ENCODE measurements around the gene RGL1.
A peak's percentile ranks its signal among the peaks of the same experiment; 100 is the strongest.

Gene RGL1

GRCh38 chr1:183915625-183916510 lies 110.9 kb downstream of the RGL1 start:
- H3K4me3 ChIP-seq (ENCODE audit: low read depth, low read length) = no peak overlapping the region
- TF ChIP-seq CTCF (IDR thresholded peaks at IDR 0.05; ENCODE audit: insufficient read depth, low read depth, low read length, missing control alignments) = peak; percentile 70
- peak; percentile 91 for DNase-seq (ENCODE audit: low read depth)

- no peak for TF ChIP-seq CTCF (IDR thresholded peaks at IDR 0.05; ENCODE audit: insufficient read depth, low read depth, low read length, missing control alignments)
- no peak overlapping the region for H3K4me3 ChIP-seq (ENCODE audit: low read depth, low read length)
- no peak for DNase-seq (ENCODE audit: low read depth)
These were observed 111.7 kb downstream of the RGL1 start for GRCh38 chr1:183916574-183916973.

DNA sequence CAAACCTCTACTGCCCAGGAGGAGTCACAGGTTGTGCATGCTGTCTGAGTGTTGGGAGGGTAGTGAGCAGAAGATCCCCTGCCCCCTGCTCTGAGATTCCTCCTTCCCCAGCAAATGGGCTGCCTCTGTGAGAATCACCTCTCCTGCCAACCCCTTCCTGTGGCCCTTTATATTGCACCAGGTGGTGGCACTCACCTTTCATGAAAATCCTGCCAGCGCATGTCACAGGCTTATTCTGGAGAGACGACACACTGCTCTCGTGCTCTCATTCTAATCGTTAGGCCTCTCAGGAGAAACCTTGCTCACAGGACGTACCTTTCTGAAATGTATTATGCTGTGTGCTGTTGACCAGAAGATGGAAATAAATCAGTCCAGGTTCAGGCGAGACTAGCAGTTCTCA lies 113.7 kb downstream of the RGL1 start:
- no peak overlapping the region for H3K4me3 ChIP-seq (ENCODE audit: low read depth, low read length)
- TF ChIP-seq CTCF (IDR thresholded peaks at IDR 0.05; ENCODE audit: insufficient read depth, low read depth, low read length, missing control alignments) = no peak
- DNase-seq (ENCODE audit: low read depth) = no peak

- TF ChIP-seq CTCF (IDR thresholded peaks at IDR 0.05; ENCODE audit: insufficient read depth, low read depth, low read length, missing control alignments) = no peak
- H3K4me3 ChIP-seq (ENCODE audit: low read depth, low read length) = no peak overlapping the region
- DNase-seq (ENCODE audit: low read depth) = no peak
These were observed 115.7 kb downstream of the RGL1 start for GRCh38 chr1:183920651-183921050.

DNA sequence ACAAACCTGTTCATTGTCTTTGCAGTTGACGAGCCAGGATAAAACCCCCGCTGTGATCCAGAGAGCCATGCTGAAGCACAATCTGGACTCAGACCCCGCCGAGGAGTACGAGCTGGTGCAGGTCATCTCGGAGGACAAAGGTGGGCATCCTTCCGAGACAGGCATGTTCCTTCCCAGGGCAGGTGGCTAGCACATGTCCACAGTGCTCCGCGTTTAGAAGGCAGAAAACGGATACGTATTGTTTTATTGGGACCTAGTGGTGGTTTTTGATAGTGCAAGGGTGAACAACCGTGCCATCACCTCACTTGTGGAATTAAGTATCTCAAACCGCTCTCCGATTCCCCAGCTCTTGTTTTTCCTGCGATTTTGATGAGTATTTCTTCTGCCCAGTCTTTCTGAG lies 117.3 kb downstream of the RGL1 start:
- peak; percentile 9 for TF ChIP-seq CTCF (IDR thresholded peaks at IDR 0.05; ENCODE audit: insufficient read depth, low read depth, low read length, missing control alignments)
- DNase-seq (ENCODE audit: low read depth) = no peak
- no peak overlapping the region for H3K4me3 ChIP-seq (ENCODE audit: low read depth, low read length)

DNA sequence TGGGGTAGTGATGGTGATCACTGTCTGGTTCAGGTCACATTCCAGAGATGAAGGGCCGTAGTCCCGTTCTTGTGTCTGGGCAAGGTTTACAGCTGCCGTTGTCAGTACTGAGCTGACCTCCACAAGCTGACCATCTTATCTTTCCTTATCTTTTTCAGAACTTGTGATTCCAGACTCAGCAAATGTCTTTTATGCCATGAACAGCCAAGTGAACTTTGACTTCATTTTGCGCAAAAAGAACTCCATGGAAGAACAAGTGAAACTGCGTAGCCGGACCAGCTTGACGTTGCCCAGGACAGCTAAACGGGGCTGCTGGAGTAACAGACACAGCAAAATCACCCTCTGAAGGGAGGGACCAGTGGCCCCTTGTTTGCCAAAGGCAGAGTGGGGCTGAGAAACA lies 121.0 kb downstream of the RGL1 start:
- no peak overlapping the region for H3K4me3 ChIP-seq (ENCODE audit: low read depth, low read length)
- no peak for DNase-seq (ENCODE audit: low read depth)
- no peak for TF ChIP-seq CTCF (IDR thresholded peaks at IDR 0.05; ENCODE audit: insufficient read depth, low read depth, low read length, missing control alignments)

DNA sequence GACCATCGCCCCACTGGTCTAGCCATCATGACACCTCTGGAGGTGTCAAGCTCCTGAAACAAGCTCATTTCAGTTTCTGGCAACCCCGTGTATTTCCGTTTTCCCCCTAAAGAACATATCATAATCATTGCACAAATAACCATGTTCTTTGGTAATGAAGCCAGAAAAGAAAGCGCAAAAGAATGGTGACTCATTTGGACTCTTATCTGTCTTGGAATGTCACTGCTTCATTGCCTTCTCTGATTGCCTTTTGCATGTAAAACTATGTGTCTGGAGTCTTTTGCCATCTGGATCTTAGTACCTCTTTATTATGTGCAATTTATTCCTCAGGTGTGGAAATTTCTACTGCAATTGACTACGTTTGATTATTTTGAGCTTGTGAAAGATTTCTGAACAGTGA lies 122.1 kb downstream of the RGL1 start:
- TF ChIP-seq CTCF (IDR thresholded peaks at IDR 0.05; ENCODE audit: insufficient read depth, low read depth, low read length, missing control alignments) = no peak
- DNase-seq (ENCODE audit: low read depth) = no peak
- H3K4me3 ChIP-seq (ENCODE audit: low read depth, low read length) = no peak overlapping the region
